ENCODE measurements around the gene COL11A1.

The COL11A1 gene

GRCh38 chr1:103111926-103112325, 3.6 kb upstream of the COL11A1 start:
- Histone ChIP-seq H3K79me2 (ENCODE audit: insufficient read depth, low read depth) (no peaks in the 10 kb centered on the region), H3K4me2 (no peak overlapping the region), H3K4me1 (ENCODE audit: low read depth, poor library complexity, severe bottlenecking) (no peaks in the 10 kb centered on the region), H3K4me3 (IDR thresholded peaks at IDR 0.05; ENCODE audit: insufficient read depth, low read depth, low read length) (no peak overlapping the region), H2AFZ (ENCODE audit: low read depth) (no peak overlapping the region), H4K20me1 (ENCODE audit: insufficient read depth) (no peaks in the 10 kb centered on the region), H3K9ac (no peak overlapping the region), H3K36me3 (ENCODE audit: insufficient read depth) (no peaks in the 10 kb centered on the region), H3K27ac (no peak overlapping the region), H3K27me3 (ENCODE audit: insufficient read depth, low read depth) (no peaks in the 10 kb centered on the region)
- no peak for TF ChIP-seq CTCF (conservative IDR thresholded peaks at IDR 0.05; ENCODE audit: low read depth, low read length)

- H2AFZ ChIP-seq (ENCODE audit: low read depth) = no peak overlapping the region
- H3K9ac ChIP-seq = no peak overlapping the region
- no peaks in the 10 kb centered on the region for H3K27me3 ChIP-seq (ENCODE audit: insufficient read depth, low read depth)
- H3K4me2 ChIP-seq = no peak overlapping the region
- no peak overlapping the region for H3K27ac ChIP-seq
- no peaks in the 10 kb centered on the region for H3K4me1 ChIP-seq (ENCODE audit: low read depth, poor library complexity, severe bottlenecking)
- TF ChIP-seq CTCF (conservative IDR thresholded peaks at IDR 0.05; ENCODE audit: low read depth, low read length) = no peak
- no peaks in the 10 kb centered on the region for H3K36me3 ChIP-seq (ENCODE audit: insufficient read depth)
- H3K4me3 ChIP-seq (IDR thresholded peaks at IDR 0.05; ENCODE audit: insufficient read depth, low read depth, low read length) = no peak overlapping the region
- no peaks in the 10 kb centered on the region for H3K79me2 ChIP-seq (ENCODE audit: insufficient read depth, low read depth)
- H4K20me1 ChIP-seq (ENCODE audit: insufficient read depth) = no peaks in the 10 kb centered on the region
These were observed 2.4 kb upstream of the COL11A1 start for GRCh38 chr1:103110701-103111100.

- no peaks in the 10 kb centered on the region for H3K36me3 ChIP-seq (ENCODE audit: insufficient read depth)
- no peaks in the 10 kb centered on the region for H3K27me3 ChIP-seq (ENCODE audit: insufficient read depth, low read depth)
- no peaks in the 10 kb centered on the region for H3K4me1 ChIP-seq (ENCODE audit: low read depth, poor library complexity, severe bottlenecking)
- TF ChIP-seq CTCF (conservative IDR thresholded peaks at IDR 0.05; ENCODE audit: low read depth, low read length) = no peak
- no peak overlapping the region for H3K9ac ChIP-seq
- no peak overlapping the region for H3K4me3 ChIP-seq (IDR thresholded peaks at IDR 0.05; ENCODE audit: insufficient read depth, low read depth, low read length)
- H3K79me2 ChIP-seq (ENCODE audit: insufficient read depth, low read depth) = no peaks in the 10 kb centered on the region
- no peak overlapping the region for H3K4me2 ChIP-seq
- no peak overlapping the region for H3K27ac ChIP-seq
- H2AFZ ChIP-seq (ENCODE audit: low read depth) = no peak overlapping the region
- no peaks in the 10 kb centered on the region for H4K20me1 ChIP-seq (ENCODE audit: insufficient read depth)
These were observed 1.1 kb upstream of the COL11A1 start for GRCh38 chr1:103109311-103109920.

- no peak overlapping the region for H3K4me2 ChIP-seq
- no peak overlapping the region for H3K9ac ChIP-seq
- H3K4me3 ChIP-seq (IDR thresholded peaks at IDR 0.05; ENCODE audit: insufficient read depth, low read depth, low read length) = no peak overlapping the region
- no peaks in the 10 kb centered on the region for H3K36me3 ChIP-seq (ENCODE audit: insufficient read depth)
- no peaks in the 10 kb centered on the region for H3K4me1 ChIP-seq (ENCODE audit: low read depth, poor library complexity, severe bottlenecking)
- no peak overlapping the region for H2AFZ ChIP-seq (ENCODE audit: low read depth)
- no peak for TF ChIP-seq CTCF (conservative IDR thresholded peaks at IDR 0.05; ENCODE audit: low read depth, low read length)
- H3K79me2 ChIP-seq (ENCODE audit: insufficient read depth, low read depth) = no peaks in the 10 kb centered on the region
- H4K20me1 ChIP-seq (ENCODE audit: insufficient read depth) = no peaks in the 10 kb centered on the region
- no peak overlapping the region for H3K27ac ChIP-seq
- no peaks in the 10 kb centered on the region for H3K27me3 ChIP-seq (ENCODE audit: insufficient read depth, low read depth)
These were observed 464 bp downstream of the COL11A1 start for GRCh38 chr1:103107741-103108375.
